HK-2 (cell line): ENCODE measurements around the gene RHOT2.

ENCODE experiments used
- DNase-seq: peaks from one replicate; pipeline ENCODE4 v3.0.0-alpha.2; 2018; ENCODE audit not compliant: unreplicated experiment

The RHOT2 gene

GRCh38 chr16:632486-633335, 35.2 kb upstream of the RHOT2 start:
- DNase-seq, result no peak

GRCh38 chr16:633336-634050, 34.4 kb upstream of the RHOT2 start:
- no peak for DNase-seq

GRCh38 chr16:634051-634670, 33.8 kb upstream of the RHOT2 start:
- no peak for DNase-seq

GRCh38 chr16:634996-635395, 32.9 kb upstream of the RHOT2 start:
- no peak for DNase-seq

- DNase-seq, result no peak
Observed at GRCh38 chr16:635573-636205, 32.2 kb upstream of the RHOT2 start.

- DNase-seq, result peak; percentile 87
Observed at GRCh38 chr16:636206-637080, 31.5 kb upstream of the RHOT2 start, which contains the start of gene METTL26. Gene METTL26, minus strand, starts transcription at chr16:636305. Its CDS starts 15 bp downstream, at chr16:636290.

GRCh38 chr16:637081-638018, 30.6 kb upstream of the RHOT2 start:
- peak; percentile 89 for DNase-seq

GRCh38 chr16:638034-638543, 29.8 kb upstream of the RHOT2 start:
- no peak for DNase-seq

GRCh38 chr16:638836-639235, 29.1 kb upstream of the RHOT2 start:
- no peak for DNase-seq

GRCh38 chr16:640614-641013, 27.3 kb upstream of the RHOT2 start:
- no peak for DNase-seq

- DNase-seq, result peak; percentile 80
Observed at GRCh38 chr16:641326-642188, 26.4 kb upstream of the RHOT2 start, which contains the start of gene MCRIP2. Gene MCRIP2, plus strand, starts transcription at chr16:641828. Its CDS starts 164 bp downstream, at chr16:641992.

- peak; percentile 54 for DNase-seq
Observed at GRCh38 chr16:642189-643049, 25.5 kb upstream of the RHOT2 start.

GRCh38 chr16:643050-643368, 24.9 kb upstream of the RHOT2 start:
- DNase-seq, result no peak

- DNase-seq, result no peak
Observed at GRCh38 chr16:644556-644955, 23.4 kb upstream of the RHOT2 start.

- DNase-seq, result no peak
Observed at GRCh38 chr16:645852-646678, 21.9 kb upstream of the RHOT2 start.

GRCh38 chr16:646679-647172, 21.2 kb upstream of the RHOT2 start:
- no peak for DNase-seq
